HG03060 (cell line): ENCODE data around the gene FBXW11.

ENCODE experiments used
- ATAC-seq: cut with Tn5 transposase; IDR thresholded peaks from one replicate; pipeline ENCODE4 v1.9.1; 2021; ENCODE audit warnings: low read depth, moderate number of reproducible peaks; ENCODE audit not compliant: unreplicated experiment

Gene FBXW11

GRCh38 chr5:171820561-171820960 lies 185.9 kb downstream of the FBXW11 start:
- ATAC-seq: no peak

GRCh38 chr5:171816666-171817065 lies 189.8 kb downstream of the FBXW11 start:
- ATAC-seq: no peak

GRCh38 chr5:171813813-171814490 lies 192.5 kb downstream of the FBXW11 start:
- ATAC-seq: no peak

DNA sequence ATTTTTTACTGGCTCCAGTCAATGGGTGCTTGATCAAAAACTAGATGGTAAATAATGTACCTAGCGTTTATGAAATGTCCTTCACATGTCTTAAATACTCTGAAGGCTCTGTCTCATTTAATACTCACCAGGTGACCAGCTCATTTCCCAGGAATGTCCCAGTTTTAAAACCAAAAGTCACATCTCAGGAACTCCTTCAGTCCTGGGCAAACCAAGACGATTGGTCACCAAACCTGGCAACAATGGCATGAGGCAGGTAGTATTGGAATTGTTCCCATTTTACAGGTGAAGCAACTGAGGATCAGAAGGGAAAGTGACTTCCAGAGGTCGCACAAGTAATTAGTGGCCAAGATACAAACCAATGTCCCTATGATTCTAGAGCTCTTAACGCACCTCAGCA lies 193.2 kb downstream of the FBXW11 start:
- ATAC-seq: no peak
